ENCODE data around the gene POU5F1.

POU5F1 gene

DNA sequence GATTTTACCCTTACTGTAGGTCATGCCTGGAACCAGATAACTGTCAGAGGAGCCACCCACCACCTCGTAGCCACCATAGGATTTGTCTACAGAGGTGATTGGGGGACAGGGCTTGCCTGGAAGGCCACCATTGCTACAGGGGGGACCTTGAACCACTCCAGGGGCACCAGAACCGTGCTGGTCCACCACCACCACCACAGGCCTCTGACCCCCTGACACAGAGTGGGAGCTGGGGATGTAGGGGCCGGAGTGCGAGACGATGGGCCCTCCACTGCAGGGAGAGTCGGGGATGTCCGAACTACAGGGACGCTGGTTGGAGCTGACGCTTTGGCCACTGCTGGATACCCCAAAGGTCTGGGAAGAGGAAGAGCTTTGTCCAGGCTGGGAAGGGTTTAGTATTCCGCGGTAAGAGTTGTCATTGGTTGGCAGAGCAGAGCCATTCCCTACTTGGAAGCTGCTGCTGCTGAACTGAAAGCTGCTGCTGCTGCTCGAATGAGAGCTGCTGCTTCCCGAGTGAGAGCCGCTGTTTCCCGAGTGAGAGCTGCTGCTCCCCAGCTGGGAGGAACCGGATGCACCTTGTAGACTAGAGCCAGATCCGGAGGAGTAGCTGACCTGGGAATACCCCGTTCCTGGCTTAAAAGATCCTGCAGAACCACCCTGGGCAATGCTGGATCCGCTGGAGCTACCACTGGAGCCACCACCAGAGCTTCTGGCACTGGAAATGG lies 53.7 kb downstream of the POU5F1 start:
- DNase-seq (ENCODE audit: low read depth, low spot score) = no peak

DNA sequence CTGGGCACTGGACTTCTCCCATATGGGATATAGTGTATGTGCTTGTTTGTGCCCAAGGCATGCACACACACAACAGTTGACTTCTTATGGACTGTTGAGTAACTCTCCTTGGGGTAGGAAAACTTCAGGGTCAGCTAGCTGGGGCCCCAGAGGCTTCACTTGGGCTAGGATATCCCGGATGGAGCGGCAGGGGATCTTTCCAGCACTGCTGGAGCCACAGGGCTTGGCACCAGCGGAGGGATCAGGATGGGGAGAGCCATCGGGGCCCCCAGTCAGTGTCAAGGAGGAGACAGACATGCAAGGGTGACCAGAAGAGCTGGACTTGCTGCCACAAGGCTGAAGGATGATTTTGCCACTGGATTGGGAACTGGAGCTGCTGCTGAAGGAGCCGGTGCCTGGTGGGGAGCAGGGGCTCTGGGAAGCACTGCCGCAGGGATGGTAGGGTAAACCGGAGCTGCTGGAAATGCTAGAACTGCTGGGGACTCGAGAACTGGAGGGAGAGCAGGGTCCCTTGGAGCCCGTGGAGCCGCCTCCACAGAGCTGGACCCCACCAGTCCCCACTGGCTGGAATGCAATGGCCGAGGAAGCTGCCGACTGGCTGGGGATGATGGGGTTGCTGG lies 54.4 kb downstream of the POU5F1 start:
- no peak for DNase-seq (ENCODE audit: low read depth, low spot score)

DNA sequence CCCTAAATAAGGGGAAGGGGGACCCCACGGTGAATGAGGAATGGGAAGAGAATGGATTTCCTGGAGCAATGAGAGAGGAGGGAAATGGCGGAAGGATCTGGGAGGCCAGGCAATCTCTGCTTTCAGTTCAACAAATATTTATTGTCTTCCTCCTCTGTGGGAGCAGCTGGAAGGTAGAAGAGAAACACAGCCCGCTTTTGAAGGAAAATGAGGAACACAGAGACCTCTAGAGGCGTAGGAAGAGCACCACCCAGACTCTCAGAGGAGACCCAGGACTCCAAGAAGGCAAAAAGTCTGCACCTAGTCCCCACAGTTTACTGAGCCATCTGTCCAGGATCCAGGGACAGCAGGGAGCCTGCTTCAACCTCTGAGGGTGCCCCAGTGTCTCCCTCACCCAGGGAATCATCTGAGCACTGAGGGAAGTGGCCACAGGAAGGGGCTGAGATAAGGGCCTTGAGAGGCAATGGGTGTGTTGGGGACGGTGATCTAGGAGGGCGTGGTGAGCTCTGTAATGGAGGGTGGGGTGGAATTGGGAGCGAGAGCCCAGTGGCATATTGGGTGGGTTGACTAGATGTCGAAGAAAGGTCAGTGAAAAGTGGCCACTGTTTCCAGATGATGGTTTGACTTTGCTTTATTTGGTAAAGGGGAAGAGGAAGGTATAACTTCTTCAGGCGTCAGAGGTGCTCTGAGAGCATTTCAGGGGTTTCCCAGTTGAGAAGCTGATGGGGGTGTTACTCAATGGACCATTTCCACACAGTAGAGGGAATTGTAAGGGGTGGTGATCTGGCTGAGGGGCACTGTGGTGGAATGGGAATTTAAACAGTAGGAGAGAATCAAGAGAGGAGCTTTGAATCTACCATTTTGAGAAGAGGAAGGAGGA lies 55.3 kb downstream of the POU5F1 start:
- no peak for DNase-seq (ENCODE audit: low read depth, low spot score)

DNA sequence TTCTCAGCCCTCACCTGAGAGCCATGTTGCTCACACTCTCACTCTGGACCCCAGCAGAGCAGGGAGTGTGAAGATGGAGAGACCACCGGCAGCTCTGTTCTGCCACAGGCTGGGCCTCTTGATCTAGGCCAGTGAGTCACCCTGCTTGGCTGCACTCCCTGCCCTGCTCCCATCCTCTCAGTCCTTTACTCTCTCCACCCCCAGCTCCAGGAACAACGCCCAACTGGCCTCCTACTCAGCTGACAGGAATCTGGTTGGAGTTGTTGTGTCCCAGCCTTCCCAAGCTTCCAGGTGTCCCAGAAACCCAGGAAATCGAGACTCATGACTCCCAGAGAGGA lies 56.0 kb downstream of the POU5F1 start, which contains the start of gene PSORS1C1:
Gene PSORS1C1, plus strand, starts transcription at position 260 of the 338 bp plus-strand sequence. CDS start 14,833 bp downstream, outside the sequence.
- DNase-seq (ENCODE audit: low read depth, low spot score) = no peak
